ENCODE results near the gene SUPT3H. TPM values are rescaled to one million over a fixed set of nuclear protein-coding genes. Genes with fewer than 3 reads are reported as not detected.
"Not testable (repeated sequence)": the region's sequence is repeated elsewhere in the genome, so short reads cannot be mapped to it uniquely, and the experiment has no call there.

SUPT3H gene
- total RNA-seq, 8 experiments from 2014 or later: 8.7 to 43.2 (median 20.5) TPM

DNA sequence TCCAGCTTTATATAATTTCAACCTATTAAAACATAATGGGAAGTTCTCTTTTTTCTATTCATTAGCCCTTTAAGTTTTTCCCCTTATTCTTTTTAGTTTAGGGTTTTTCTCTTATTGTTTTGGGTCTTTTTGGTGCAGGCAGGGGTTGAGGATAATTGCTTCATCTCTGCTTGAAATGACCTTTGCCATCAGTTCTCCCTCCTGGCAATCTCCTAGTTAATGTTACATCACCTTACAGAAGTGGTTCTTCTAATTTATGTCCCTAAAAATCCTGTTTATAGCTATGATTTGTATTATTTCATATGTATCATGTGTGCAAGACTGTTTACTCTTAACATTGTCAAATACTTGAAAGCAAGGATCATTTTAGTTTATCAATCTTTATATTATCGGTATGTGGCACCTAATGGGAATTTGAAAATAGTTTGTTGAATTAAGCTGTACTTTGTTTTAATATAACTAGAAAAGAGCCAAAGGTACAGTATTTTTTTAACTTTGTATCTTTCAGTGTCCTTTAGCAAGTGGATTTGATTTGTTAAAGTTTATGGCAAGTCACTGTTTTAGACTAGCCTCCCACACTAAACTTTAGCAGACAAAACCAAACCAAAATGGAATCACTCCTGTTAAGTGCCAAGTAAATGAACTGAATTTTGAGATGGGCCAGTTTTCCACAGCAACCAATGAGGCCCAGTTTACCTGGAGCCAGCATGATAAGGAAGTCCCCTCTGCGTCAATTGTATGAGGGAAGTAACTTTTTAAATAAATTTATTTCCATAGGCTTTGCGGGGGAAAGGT, 76.2 kb downstream of the SUPT3H start:
- WGBS, 10 experiments: 67 to 100% (median 94%) methylated on average over 1 to 3 of the region's 3 CpGs; no CpG with 5 or more reads in 2 of the 10 experiments
- Histone ChIP-seq H3K4me3 (no peak overlapping the region), H3K27ac (no peak overlapping the region), H3K4me1 (replicated peaks in 1 of 2) (no peaks in the 10 kb centered on the region)
- in situ Hi-C loops (cut with MboI; ENCODE audit: low pct_unique_long_range_greater_than_20kb in 2 of 9, low sequenced_read_pairs in 9 of 9, unreplicated experiment in 9 of 9): no loop called here
- no peak for ATAC-seq (replicated peaks in 6 of 8)

DNA sequence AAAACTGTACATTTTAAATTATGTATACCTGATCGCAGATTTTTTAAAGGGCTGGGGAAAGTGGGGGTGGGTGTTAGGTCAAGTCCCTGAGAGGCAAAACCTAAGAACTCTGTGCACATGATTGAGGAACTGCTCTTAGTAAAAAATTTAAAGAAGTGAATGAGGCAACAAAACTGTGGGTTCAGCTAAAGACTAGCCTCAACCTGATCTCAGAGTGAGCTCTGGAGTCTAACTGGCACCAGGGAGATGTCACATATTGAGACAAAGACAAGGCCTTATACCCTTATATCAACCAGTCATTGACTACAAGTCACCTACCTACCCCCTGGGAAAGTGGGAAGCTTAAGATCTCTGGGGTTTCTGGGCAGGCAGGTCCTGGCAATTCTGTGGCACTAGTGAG, 77.0 kb downstream of the SUPT3H start:
- no peak for ATAC-seq (replicated peaks in 6 of 8)
- 91 to 100% (median 100%) methylated on average over 1 of the region's 1 CpG; no CpG with 5 or more reads in 3 of the 10 experiments for WGBS, 10 experiments
- Histone ChIP-seq H3K27ac (no peak overlapping the region), H3K4me3 (no peak overlapping the region), H3K4me1 (replicated peaks in 1 of 2) (no peaks in the 10 kb centered on the region)
- in situ Hi-C loops (cut with MboI; ENCODE audit: low pct_unique_long_range_greater_than_20kb in 2 of 9, low sequenced_read_pairs in 9 of 9, unreplicated experiment in 9 of 9): no loop called here

- Histone ChIP-seq H3K4me1 (replicated peaks in 1 of 2) (no peaks in the 10 kb centered on the region), H3K27ac (no peak overlapping the region), H3K4me3 (no peak overlapping the region)
- ATAC-seq (replicated peaks in 6 of 8): no peak
- in situ Hi-C loops (cut with MboI; ENCODE audit: low pct_unique_long_range_greater_than_20kb in 2 of 9, low sequenced_read_pairs in 9 of 9, unreplicated experiment in 9 of 9): no loop called here
- 84 to 100% (median 91%) methylated on average over 1 to 3 of the region's 3 CpGs for WGBS, 10 experiments
Observed at GRCh38 chr6:45299096-45299581, 78.6 kb downstream of the SUPT3H start.

DNA sequence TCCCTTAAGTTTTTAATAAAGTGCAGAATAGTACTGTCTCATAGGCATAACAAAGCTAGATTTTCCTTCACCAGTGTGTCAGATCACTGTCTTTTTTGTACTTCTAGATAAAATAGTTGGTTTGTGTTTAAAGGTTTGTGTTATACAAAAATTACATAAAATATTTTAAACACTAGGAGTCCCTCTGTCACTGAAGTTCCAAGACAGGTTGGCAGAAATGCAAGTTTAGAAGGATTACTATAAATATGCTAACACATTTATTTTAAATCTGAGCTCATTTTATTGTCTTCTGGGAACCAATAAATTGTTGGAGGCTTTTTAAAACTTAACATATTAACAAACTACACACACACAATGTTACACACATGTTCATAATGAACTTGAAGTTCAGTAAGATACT, 80.4 kb downstream of the SUPT3H start:
- no peak overlapping the region for H3K4me3 ChIP-seq
- in situ Hi-C loops (cut with MboI; ENCODE audit: low pct_unique_long_range_greater_than_20kb in 2 of 9, low sequenced_read_pairs in 9 of 9, unreplicated experiment in 9 of 9): no loop called here
- no peaks in the 10 kb centered on the region for H3K4me1 ChIP-seq (replicated peaks in 1 of 2)
- ATAC-seq (replicated peaks in 6 of 8): peak in 1 of 8 experiments; percentile 53
- no peak overlapping the region for H3K27ac ChIP-seq

- H3K4me3 ChIP-seq; H3K4me1 ChIP-seq (replicated peaks in 1 of 2); H3K27ac ChIP-seq; ATAC-seq (replicated peaks in 6 of 8); in situ Hi-C loops (cut with MboI; ENCODE audit: low pct_unique_long_range_greater_than_20kb in 2 of 9, low sequenced_read_pairs in 9 of 9, unreplicated experiment in 9 of 9): not testable (repeated sequence)
- 83 to 100% (median 100%) methylated on average over 1 of the region's 1 CpG; no CpG with 5 or more reads in 2 of the 10 experiments for WGBS, 10 experiments
Observed at GRCh38 chr6:45294065-45294701, 83.6 kb downstream of the SUPT3H start.

GRCh38 chr6:45293306-45293705, 84.4 kb downstream of the SUPT3H start:
- Histone ChIP-seq H3K4me1 (replicated peaks in 1 of 2) (no peaks in the 10 kb centered on the region), H3K4me3 (no peak overlapping the region), H3K27ac (no peak overlapping the region)
- in situ Hi-C loops (cut with MboI; ENCODE audit: low pct_unique_long_range_greater_than_20kb in 2 of 9, low sequenced_read_pairs in 9 of 9, unreplicated experiment in 9 of 9): no loop called here
- ATAC-seq (replicated peaks in 6 of 8): no peak
- WGBS, 10 experiments: 80 to 93% (median 87%) methylated on average over 1 to 3 of the region's 3 CpGs

- ATAC-seq (replicated peaks in 6 of 8): no peak
- H3K4me1 ChIP-seq (replicated peaks in 1 of 2): no peaks in the 10 kb centered on the region
- H3K27ac ChIP-seq: no peak overlapping the region
- no peak overlapping the region for H3K4me3 ChIP-seq
- WGBS, 10 experiments: 72 to 100% (median 89%) methylated on average over 1 to 5 of the region's 5 CpGs; no CpG with 5 or more reads in 1 of the 10 experiments
- in situ Hi-C loops (cut with MboI; ENCODE audit: low pct_unique_long_range_greater_than_20kb in 2 of 9, low sequenced_read_pairs in 9 of 9, unreplicated experiment in 9 of 9): no loop called here
Observed at GRCh38 chr6:45289751-45290514, 87.8 kb downstream of the SUPT3H start.

- WGBS, 10 experiments: 83 to 100% methylated on average over 1 of the region's 3 CpGs; no CpG with 5 or more reads in 8 of the 10 experiments
- in situ Hi-C loops (cut with MboI; ENCODE audit: low pct_unique_long_range_greater_than_20kb in 2 of 9, low sequenced_read_pairs in 9 of 9, unreplicated experiment in 9 of 9); H3K4me1 ChIP-seq (replicated peaks in 1 of 2); ATAC-seq (replicated peaks in 6 of 8); H3K4me3 ChIP-seq; H3K27ac ChIP-seq: not testable (repeated sequence)
Observed at GRCh38 chr6:45286707-45287106, 91.0 kb downstream of the SUPT3H start.

GRCh38 chr6:45278367-45278766, 99.4 kb downstream of the SUPT3H start:
- in situ Hi-C loops (cut with MboI; ENCODE audit: low pct_unique_long_range_greater_than_20kb in 2 of 9, low sequenced_read_pairs in 9 of 9, unreplicated experiment in 9 of 9): no loop called here
- WGBS, 10 experiments: 36 to 100% (median 100%) methylated on average over 1 of the region's 1 CpG; no CpG with 5 or more reads in 1 of the 10 experiments
- no peak overlapping the region for H3K27ac ChIP-seq
- no peak overlapping the region for H3K4me3 ChIP-seq
- no peak for ATAC-seq (replicated peaks in 6 of 8)
- H3K4me1 ChIP-seq (replicated peaks in 1 of 2): no peaks in the 10 kb centered on the region

DNA sequence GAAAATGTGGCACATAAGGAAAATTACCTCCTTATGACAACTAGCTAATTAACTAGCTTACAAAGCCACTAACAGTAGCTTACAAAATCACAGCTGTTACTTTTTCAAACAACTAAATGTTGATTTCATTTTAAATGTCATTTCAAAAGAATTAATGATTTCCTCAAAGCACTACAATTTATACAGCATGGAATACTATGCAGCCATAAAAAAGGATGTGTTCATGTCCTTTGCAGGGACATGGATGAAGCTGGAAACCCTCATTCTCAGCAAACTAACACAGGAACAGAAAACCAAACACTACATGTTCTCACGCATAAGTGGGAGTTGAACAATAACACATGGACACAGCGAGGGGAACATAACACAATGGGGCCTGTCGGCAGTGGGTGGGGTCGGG, 100.0 kb downstream of the SUPT3H start:
- H3K27ac ChIP-seq; in situ Hi-C loops (cut with MboI; ENCODE audit: low pct_unique_long_range_greater_than_20kb in 2 of 9, low sequenced_read_pairs in 9 of 9, unreplicated experiment in 9 of 9); H3K4me3 ChIP-seq; H3K4me1 ChIP-seq (replicated peaks in 1 of 2); ATAC-seq (replicated peaks in 6 of 8): not testable (repeated sequence)
- 86 to 100% (median 100%) methylated on average over 1 to 4 of the region's 4 CpGs; no CpG with 5 or more reads in 5 of the 10 experiments for WGBS, 10 experiments

DNA sequence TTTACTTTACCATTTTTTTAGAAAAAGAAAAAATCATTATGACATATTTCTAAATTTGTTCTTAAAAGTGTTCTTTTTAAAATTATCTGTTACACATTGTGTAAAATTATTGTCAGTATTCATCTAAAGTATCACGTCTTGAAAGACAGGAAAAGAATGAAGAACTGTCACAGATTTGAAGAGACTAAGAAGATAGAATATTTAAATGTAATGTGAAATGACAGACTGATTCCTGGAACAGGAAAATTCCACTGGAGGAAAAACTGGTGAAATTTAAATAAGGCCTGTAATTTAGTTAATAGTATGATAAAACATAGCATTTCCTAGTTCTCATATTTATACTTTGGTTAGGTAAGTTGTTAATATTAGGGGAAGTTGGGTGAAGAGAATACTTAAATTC, 102.4 kb downstream of the SUPT3H start:
- ATAC-seq (replicated peaks in 6 of 8): no peak
- H3K27ac ChIP-seq: no peak overlapping the region
- H3K4me3 ChIP-seq: no peak overlapping the region
- H3K4me1 ChIP-seq (replicated peaks in 1 of 2): no peaks in the 10 kb centered on the region
- in situ Hi-C loops (cut with MboI; ENCODE audit: low pct_unique_long_range_greater_than_20kb in 2 of 9, low sequenced_read_pairs in 9 of 9, unreplicated experiment in 9 of 9): no loop called here
- 60 to 100% (median 88%) methylated on average over 1 of the region's 1 CpG; no CpG with 5 or more reads in 1 of the 10 experiments for WGBS, 10 experiments

DNA sequence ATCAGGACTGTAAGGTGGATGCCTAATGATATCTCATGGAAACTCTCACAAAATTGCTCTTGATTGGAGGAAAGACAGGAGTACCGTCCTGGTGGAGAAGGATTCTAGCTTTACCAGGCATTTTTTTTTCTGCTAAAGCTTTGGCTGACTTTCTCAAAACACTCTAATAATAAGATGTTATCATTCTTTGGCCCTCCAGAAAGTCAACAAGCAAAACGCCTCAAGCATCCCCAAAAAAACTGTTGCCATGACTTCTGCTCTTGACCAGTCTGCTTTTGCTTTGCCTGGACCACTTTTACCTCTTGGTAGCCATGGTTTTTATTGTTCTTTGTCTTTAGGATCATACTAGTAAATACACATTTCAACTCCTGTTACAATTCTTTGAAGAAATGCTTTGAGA, 105.1 kb downstream of the SUPT3H start:
- in situ Hi-C loops (cut with MboI; ENCODE audit: low pct_unique_long_range_greater_than_20kb in 2 of 9, low sequenced_read_pairs in 9 of 9, unreplicated experiment in 9 of 9): no loop called here
- no peak overlapping the region for H3K27ac ChIP-seq
- H3K4me1 ChIP-seq (replicated peaks in 1 of 2): no peaks in the 10 kb centered on the region
- no peak overlapping the region for H3K4me3 ChIP-seq
- 0 to 93% (median 75%) methylated on average over 1 to 2 of the region's 2 CpGs; no CpG with 5 or more reads in 1 of the 10 experiments for WGBS, 10 experiments
- ATAC-seq (replicated peaks in 6 of 8): no peak

DNA sequence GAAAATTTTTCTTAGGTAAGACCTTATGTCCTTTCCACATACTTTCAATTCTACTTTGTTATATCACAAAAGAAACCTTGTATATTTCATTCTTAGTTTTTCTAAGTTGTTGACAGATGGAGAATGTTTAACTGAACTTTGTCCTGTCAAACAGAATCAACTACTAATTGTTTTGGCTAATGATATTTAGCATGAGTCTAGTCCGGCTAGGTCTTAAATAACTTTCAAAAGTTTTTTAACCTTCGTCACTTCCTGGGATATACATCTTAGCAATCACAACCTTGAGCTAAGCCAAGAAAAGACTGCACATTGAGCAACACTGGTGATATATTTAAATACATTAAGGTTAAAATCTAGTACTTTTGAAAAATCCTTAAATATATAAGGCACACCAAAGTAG, 112.5 kb downstream of the SUPT3H start:
- no peak for ATAC-seq (replicated peaks in 6 of 8)
- in situ Hi-C loops (cut with MboI; ENCODE audit: low pct_unique_long_range_greater_than_20kb in 2 of 9, low sequenced_read_pairs in 9 of 9, unreplicated experiment in 9 of 9): no loop called here
- no peak overlapping the region for H3K27ac ChIP-seq
- no peaks in the 10 kb centered on the region for H3K4me1 ChIP-seq (replicated peaks in 1 of 2)
- H3K4me3 ChIP-seq: no peak overlapping the region
- WGBS, 10 experiments: 88 to 100% (median 100%) methylated on average over 1 to 2 of the region's 2 CpGs; no CpG with 5 or more reads in 1 of the 10 experiments
